ENCODE measurements around the gene TRPM5. TPM values are rescaled to one million over a fixed set of nuclear protein-coding genes. Genes with fewer than 3 reads are reported as not detected.

TRPM5 gene
- total RNA-seq, 1 experiment from 2014 or later, result 1.8 TPM

- DNase-seq (ENCODE audit: low spot score), result no peak
Measured at GRCh38 chr11:2468363-2469235, 24.3 kb upstream of the TRPM5 start.

DNA sequence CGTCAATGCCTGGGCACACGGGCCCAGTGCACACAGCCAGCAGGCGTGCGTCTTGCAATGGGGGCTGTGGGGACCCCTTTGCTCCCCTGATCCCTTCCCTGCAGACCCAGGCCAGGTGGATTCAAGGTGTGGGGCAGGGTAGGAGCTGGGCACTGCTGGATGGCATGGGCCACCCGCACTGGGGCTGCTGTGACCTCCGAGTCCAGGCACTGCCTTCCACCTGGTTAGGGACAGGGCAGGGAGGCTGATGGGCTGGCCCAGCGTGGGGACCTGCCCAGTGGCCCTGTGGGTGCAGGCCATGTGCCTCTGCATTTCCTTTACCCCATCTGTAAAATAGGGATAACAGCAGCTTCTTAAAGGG, 23.4 kb upstream of the TRPM5 start:
- DNase-seq (ENCODE audit: low spot score), result no peak

GRCh38 chr11:2466869-2467694, 22.8 kb upstream of the TRPM5 start:
- no peak for DNase-seq (ENCODE audit: low spot score)

DNA sequence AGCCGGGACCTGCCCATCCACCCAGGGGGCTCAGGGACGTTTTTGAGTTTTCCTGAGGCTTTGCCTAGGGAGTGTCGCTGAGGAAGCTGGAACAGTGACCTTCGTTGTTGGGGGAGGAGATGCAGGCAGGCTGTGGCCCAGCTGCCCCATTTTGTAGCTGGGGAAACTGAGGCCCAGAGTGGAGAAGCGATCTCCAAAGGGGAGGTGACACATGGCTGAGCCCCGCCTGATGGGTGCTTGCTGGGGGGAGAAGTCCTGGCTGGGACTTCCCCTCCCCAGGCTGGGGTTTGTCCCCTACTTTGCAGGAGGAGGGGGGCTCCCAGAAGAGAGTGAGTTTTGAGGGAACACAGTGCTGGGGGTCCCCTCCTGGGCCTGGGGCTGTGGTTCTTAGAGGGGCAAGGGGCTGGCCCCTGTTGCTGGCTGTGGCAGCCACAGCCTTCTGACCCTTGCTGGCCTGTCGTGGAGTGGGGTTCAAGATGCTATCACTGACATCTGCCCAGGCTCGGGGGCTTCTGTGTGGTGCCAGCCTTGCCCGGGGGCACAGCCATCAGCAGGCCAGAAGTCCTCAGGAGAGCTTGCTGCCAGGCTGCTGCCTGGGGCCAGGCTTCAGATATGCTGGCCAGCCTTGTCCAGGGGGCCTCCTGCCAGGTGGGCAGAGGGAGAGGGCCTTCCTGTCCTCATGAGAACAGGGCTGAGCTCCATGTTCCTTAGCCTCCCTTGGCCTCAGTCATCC, 21.9 kb upstream of the TRPM5 start:
- DNase-seq (ENCODE audit: low spot score), result no peak

DNA sequence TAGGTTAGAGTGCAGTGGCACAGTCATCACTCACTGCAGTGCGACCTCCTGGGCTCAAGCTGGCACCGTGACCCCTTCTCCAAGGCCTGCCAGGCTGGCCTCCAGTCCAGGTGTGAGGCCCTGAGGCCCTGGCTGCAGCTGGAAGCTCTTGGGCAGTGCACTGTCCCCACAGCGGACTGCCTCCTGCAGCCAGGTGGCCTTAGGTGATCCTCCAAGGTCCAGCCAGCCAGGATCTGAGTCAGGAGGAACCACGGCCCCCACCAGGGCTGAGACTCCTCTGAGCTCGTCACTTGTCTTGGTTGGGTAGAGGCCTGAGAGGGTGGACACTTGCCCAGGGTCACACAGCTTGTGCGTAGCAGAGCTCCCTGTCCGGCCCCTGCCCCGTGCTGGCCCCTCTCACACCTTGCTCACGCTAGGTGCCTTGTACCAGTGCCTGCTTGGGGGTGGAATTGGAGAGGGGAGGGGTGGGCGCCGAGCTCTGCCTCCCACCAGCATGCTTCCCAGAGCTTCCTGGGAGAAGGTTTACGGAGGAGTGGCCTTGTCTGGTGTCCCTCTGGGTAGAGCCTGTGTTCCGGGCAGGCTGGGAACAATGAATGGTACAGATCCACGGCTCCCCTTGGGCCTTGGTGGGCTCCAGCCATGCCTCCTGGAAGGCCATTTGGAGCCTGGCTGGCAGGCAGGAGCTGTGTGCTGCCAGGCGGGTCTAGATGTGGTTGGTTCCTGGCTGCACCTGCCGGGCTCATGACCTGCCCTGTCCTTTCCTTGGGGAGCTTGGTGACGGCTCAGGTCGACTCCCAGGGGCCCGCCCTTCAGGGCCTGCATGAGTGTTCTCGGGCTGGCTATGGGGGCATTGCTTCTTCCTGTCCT, 21.1 kb upstream of the TRPM5 start:
- no peak for DNase-seq (ENCODE audit: low spot score)

GRCh38 chr11:2464451-2465165, 20.3 kb upstream of the TRPM5 start:
- no peak for DNase-seq (ENCODE audit: low spot score)

- no peak for DNase-seq (ENCODE audit: low spot score)
Measured at GRCh38 chr11:2463766-2464277, 19.5 kb upstream of the TRPM5 start.

- peak; percentile 81 for DNase-seq (ENCODE audit: low spot score)
Measured at GRCh38 chr11:2462986-2463765, 18.9 kb upstream of the TRPM5 start.

- no peak for DNase-seq (ENCODE audit: low spot score)
Measured at GRCh38 chr11:2462543-2462985, 18.2 kb upstream of the TRPM5 start.

DNA sequence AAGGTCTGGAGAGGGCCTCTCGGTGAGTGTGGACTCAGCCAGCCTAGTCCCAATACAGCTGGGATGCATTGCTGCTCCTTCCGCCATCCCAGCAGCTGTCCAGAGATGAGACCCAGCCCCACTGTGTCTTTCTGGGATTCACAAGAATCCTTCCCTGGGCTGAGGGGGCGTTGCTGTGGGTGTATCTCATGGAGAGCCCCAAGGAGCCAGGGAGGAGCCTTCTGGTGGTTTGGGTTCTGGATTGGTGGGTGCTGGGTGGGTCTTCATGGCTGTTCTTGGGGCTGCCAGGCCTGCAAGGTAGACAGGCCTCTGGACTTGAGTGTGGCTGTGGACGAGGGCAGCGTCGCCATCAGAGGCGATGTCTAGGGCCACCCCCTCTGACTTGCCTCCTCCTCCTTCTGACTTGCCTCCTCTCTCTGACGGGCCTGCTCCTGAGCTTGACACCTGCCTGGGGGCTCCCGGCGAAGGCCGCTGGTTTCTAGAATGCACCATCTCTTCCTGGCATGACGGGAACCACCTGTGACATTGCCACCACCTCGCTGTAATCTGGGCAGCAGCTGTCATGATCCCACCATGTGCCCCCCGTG, 17.7 kb upstream of the TRPM5 start:
- DNase-seq (ENCODE audit: low spot score), result no peak

GRCh38 chr11:2461253-2461955, 17.1 kb upstream of the TRPM5 start:
- DNase-seq (ENCODE audit: low spot score), result no peak

GRCh38 chr11:2460540-2461252, 16.4 kb upstream of the TRPM5 start:
- DNase-seq (ENCODE audit: low spot score), result no peak

GRCh38 chr11:2459796-2460531, 15.7 kb upstream of the TRPM5 start:
- no peak for DNase-seq (ENCODE audit: low spot score)

- no peak for DNase-seq (ENCODE audit: low spot score)
Measured at GRCh38 chr11:2459016-2459725, 14.9 kb upstream of the TRPM5 start.

DNA sequence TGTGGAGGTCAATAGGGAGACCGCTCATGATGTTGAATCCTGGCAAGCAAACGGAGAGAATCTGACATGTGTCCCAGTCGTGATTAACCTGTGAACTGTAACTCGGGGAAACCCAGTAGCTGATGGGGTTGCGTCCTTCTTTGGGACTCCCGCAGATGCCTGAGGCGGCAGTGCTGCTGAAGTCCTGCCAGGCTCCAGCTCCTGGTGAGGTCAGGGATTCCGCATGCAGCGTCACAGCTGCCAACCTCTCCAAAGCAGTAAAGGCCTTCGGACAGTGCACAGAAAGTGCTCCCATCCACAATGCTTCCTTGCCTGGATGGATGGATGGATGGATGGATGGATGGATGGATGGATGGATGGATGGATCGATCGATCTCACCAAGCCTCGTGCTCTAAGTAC, 14.0 kb upstream of the TRPM5 start:
- DNase-seq (ENCODE audit: low spot score), result no peak

DNA sequence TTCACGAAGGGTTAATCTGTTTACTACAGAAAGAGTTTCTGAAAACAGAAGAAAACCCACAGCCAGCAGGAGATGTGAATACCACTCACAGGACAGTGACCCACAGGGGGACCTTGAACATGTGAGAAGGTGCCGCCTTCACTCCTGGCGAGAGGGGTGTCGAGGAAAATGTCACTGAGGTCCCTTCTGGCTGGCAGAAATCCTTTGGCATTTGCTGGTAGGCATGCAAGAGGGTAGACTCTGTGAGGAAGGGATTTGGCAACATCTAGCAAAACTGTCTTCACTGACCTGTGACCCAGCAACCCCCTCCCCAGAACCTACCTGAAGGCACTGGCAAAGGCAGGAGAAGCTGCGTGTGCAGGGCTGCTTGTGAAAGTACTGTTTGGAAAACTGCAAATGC, 9.1 kb upstream of the TRPM5 start:
- no peak for DNase-seq (ENCODE audit: low spot score)
